Osteocyte (in vitro differentiated cells): ENCODE measurements around the gene TEC. TPM values are rescaled to one million over a fixed set of nuclear protein-coding genes. Genes with fewer than 3 reads are reported as not detected.
A peak's percentile ranks its signal among the peaks of the same experiment; 100 is the strongest.

Experiments used
- DNase-seq: peaks from one replicate; pipeline ENCODE4 v3.0.0; 2021; ENCODE audit warnings: mixed read lengths; ENCODE audit not compliant: unreplicated experiment; ENCODE audit errors: extremely low spot score
- H3K27ac Mint-ChIP-seq: one replicate; pipeline ENCODE4 v1.8.0; 2021; ENCODE audit warnings: mild to moderate bottlenecking, mixed read lengths; ENCODE audit not compliant: unreplicated experiment
- H3K27me3 Mint-ChIP-seq: one replicate; pipeline ENCODE4 v1.8.0; 2021; ENCODE audit warnings: mixed read lengths; ENCODE audit not compliant: unreplicated experiment
- H3K36me3 Mint-ChIP-seq: one replicate; pipeline ENCODE4 v1.8.0; 2021; ENCODE audit warnings: mixed read lengths; ENCODE audit not compliant: unreplicated experiment
- H3K4me1 Mint-ChIP-seq: one replicate; pipeline ENCODE4 v1.8.0; 2021; ENCODE audit warnings: mixed read lengths; ENCODE audit not compliant: unreplicated experiment
- H3K4me3 Mint-ChIP-seq: one replicate; pipeline ENCODE4 v1.8.0; 2021; ENCODE audit warnings: mild to moderate bottlenecking, moderate library complexity, mixed read lengths; ENCODE audit not compliant: unreplicated experiment
- H3K9me3 Mint-ChIP-seq: one replicate; pipeline ENCODE4 v1.8.0; 2021; ENCODE audit warnings: mixed read lengths; ENCODE audit not compliant: unreplicated experiment
- total RNA-seq: library from RNA; stranded (reverse); gene quantifications from 2 replicates; pipeline ENCODE4 v1.2.1, GENCODE V29; 2021
- TF ChIP-seq, protein P1 (sequence below): fragments of 200-600 bp; sonication (generic); IDR thresholded peaks from 2 replicates; pipeline ENCODE4 v1.5.0; 2021; ENCODE audit warnings: antibody characterized with exemption, mild to moderate bottlenecking, moderate library complexity

TEC gene
- total RNA-seq, 1 donor from 2014 or later: not detected

DNA sequence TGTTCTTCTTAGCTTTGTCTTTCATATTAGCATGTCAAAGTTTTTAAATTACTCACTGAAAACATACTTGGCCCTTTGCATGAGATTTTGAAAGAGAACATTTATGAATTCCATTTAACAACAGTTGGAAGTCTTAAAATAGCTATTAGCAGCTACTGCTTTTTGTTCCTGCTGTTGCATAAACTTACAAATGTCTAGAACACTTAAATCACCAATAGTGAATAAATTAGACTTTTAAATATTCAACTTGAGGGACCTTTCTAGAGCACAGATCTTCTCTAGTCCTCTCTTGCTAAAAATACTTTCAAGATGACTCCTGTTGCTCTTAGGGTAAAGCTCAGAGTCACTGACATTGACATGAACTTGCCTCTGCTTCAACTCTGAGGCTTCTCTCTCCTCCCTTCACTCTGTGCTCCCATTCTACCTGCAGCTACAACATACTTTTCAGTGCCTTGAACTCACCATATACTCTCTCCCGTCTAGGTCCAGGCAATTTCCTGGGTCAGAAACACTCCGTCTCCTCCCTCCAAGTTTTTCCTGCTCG is 119.7 kb downstream of the TEC start:
- H3K4me1 Mint-ChIP-seq: peaks cover 9% of the 10 kb centered on the region
- no peak for DNase-seq
- no peak overlapping the region for H3K4me3 Mint-ChIP-seq
- H3K27me3 Mint-ChIP-seq: peaks cover 27% of the 10 kb centered on the region
- H3K27ac Mint-ChIP-seq: no peak overlapping the region
- peaks cover 2% of the 10 kb centered on the region for H3K36me3 Mint-ChIP-seq
- H3K9me3 Mint-ChIP-seq: peaks cover 10% of the 10 kb centered on the region
- TF ChIP-seq, protein P1, sequence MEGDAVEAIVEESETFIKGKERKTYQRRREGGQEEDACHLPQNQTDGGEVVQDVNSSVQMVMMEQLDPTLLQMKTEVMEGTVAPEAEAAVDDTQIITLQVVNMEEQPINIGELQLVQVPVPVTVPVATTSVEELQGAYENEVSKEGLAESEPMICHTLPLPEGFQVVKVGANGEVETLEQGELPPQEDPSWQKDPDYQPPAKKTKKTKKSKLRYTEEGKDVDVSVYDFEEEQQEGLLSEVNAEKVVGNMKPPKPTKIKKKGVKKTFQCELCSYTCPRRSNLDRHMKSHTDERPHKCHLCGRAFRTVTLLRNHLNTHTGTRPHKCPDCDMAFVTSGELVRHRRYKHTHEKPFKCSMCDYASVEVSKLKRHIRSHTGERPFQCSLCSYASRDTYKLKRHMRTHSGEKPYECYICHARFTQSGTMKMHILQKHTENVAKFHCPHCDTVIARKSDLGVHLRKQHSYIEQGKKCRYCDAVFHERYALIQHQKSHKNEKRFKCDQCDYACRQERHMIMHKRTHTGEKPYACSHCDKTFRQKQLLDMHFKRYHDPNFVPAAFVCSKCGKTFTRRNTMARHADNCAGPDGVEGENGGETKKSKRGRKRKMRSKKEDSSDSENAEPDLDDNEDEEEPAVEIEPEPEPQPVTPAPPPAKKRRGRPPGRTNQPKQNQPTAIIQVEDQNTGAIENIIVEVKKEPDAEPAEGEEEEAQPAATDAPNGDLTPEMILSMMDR: no peak

DNA sequence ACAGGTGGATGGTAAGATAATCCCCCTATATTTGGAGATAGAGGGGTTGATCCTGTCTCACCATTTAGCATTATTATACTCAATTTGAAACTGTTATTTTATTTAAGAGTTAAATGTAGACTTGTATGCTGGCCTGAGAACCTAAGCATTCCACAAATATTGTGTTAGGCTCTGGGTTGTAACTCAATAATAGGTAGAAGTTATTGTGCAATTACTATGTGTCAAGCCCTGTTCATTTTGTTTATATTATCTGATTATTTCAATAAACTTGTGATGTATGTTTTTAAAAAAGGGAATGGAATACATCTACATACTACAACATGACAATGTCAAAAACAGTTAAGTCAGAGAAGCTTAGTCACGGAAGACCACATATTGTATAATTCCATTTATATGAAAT is 122.0 kb downstream of the TEC start:
- H3K4me3 Mint-ChIP-seq: no peak overlapping the region
- H3K27ac Mint-ChIP-seq: no peak overlapping the region
- DNase-seq: no peak
- peaks cover 9% of the 10 kb centered on the region for H3K4me1 Mint-ChIP-seq
- H3K9me3 Mint-ChIP-seq: no peaks in the 10 kb centered on the region
- TF ChIP-seq, protein P1: no peak
- peaks cover 40% of the 10 kb centered on the region for H3K27me3 Mint-ChIP-seq
- H3K36me3 Mint-ChIP-seq: no peaks in the 10 kb centered on the region

GRCh38 chr4:48141048-48141447 is 128.6 kb downstream of the TEC start:
- no peak overlapping the region for H3K4me3 Mint-ChIP-seq
- H3K27ac Mint-ChIP-seq: no peak overlapping the region
- H3K4me1 Mint-ChIP-seq: peaks cover 7% of the 10 kb centered on the region
- no peaks in the 10 kb centered on the region for H3K9me3 Mint-ChIP-seq
- H3K36me3 Mint-ChIP-seq: no peaks in the 10 kb centered on the region
- DNase-seq: no peak
- H3K27me3 Mint-ChIP-seq: peaks cover 21% of the 10 kb centered on the region
- TF ChIP-seq, protein P1: peak; percentile 65

GRCh38 chr4:48139691-48140090 is 129.9 kb downstream of the TEC start:
- H3K4me1 Mint-ChIP-seq: peaks cover 4% of the 10 kb centered on the region

DNA sequence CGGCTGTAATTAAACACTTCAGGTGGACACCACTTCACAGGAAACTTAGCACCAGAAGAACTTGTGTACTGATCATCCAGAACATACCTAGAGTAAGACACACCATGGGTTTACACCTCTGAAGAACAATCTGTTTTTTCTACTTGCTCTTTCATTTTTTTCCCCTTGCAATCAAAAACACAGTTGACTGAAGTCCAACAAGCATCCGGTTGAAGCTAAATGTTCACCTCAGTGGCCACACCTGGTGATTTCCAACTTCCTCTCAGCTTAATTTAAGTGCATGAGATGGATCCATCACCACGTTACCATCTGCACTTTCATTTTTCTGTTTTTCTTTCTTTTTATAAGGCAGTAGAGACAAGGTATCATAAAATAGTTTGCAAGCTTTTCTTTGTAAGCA is 130.7 kb downstream of the TEC start:
- peaks cover 4% of the 10 kb centered on the region for H3K27me3 Mint-ChIP-seq
- no peaks in the 10 kb centered on the region for H3K9me3 Mint-ChIP-seq
- DNase-seq: no peak
- no peaks in the 10 kb centered on the region for H3K36me3 Mint-ChIP-seq
- H3K27ac Mint-ChIP-seq: no peak overlapping the region
- H3K4me1 Mint-ChIP-seq: peaks cover 5% of the 10 kb centered on the region
- TF ChIP-seq, protein P1: no peak
- H3K4me3 Mint-ChIP-seq: no peak overlapping the region

More at GRCh38 chr4:48139691-48140090, 129.9 kb downstream of the TEC start:
- DNase-seq: no peak
- Mint-ChIP-seq H3K27me3 (peaks cover 11% of the 10 kb centered on the region), H3K9me3 (no peaks in the 10 kb centered on the region), H3K27ac (no peak overlapping the region), H3K36me3 (no peaks in the 10 kb centered on the region), H3K4me3 (no peak overlapping the region)
- TF ChIP-seq, protein P1: no peak
